Adrenal gland (tissue), 12 donors: ENCODE results near the gene HNRNPUL1. TPM values are rescaled to one million over a fixed set of nuclear protein-coding genes. Genes with fewer than 3 reads are reported as not detected.

Experiments
- DNase-seq, 7 donors: peaks; one replicate each; pipeline ENCODE4 v3.0.0-alpha.2; 2019 to 2020
- H3K27ac ChIP-seq, 5 donors: fragments of 200-600 bp; sonication (generic) in 4 of 5; 1 replicate in 3 of 5; 2 replicates in 2 of 5; pipeline versions ENCODE4 v1.5.1 to v1.8.0; 2016 to 2020; ENCODE audit warnings: mild to moderate bottlenecking in 1 of 5
- H3K27me3 ChIP-seq: fragments of 200-600 bp; 2 replicates; pipeline ENCODE4 v1.8.0; 2021
- H3K36me3 ChIP-seq, 2 donors: fragments of 200-600 bp; replicated peaks in 1 of 2; 1 replicate in 1 of 2; 2 replicates in 1 of 2; pipeline versions ENCODE4 v1.5.1 to v1.8.0; 2018 to 2022
- H3K4me1 ChIP-seq, 2 donors: fragments of 200-600 bp; replicated peaks in 1 of 2; 1 replicate in 1 of 2; 2 replicates in 1 of 2; pipeline versions ENCODE4 v1.5.1 to v1.8.0; 2018 to 2021
- H3K4me3 ChIP-seq, 4 donors: fragments of 200-600 bp; sonication (generic) in 3 of 4; one replicate each; pipeline ENCODE4 v1.5.1; 2016 to 2018
- H3K9me3 ChIP-seq, 3 donors: fragments of 200-600 bp; sonication (generic) in 1 of 3; replicated peaks in 1 of 3; 1 replicate in 2 of 3; 2 replicates in 1 of 3; pipeline versions ENCODE4 v1.5.1 to v1.8.0; 2016 to 2021
- POLR2A ChIP-seq, 2 donors: fragments of 450-650 bp; IDR thresholded peaks; one replicate each; pipeline ENCODE4 v1.6.1; 2017; ENCODE audit warnings: antibody characterized with exemption in 2 of 2, mild to moderate bottlenecking in 2 of 2, moderate library complexity in 1 of 2
- WGBS, 4 donors: extraction: QIAGEN DNeasy Blood & Tissue Kit in 2 of 4; methylation state at CpG; one replicate each; pipeline versions ENCODE4 v1.1.5 to v1.1.7; 2013 to 2017; 5-methylcytosine and 5-hydroxymethylcytosine counted together
- intact Hi-C, 2 donors: fragments of 100-400 bp; cut with DNase I; formaldehyde crosslinking; loops; one replicate each; pipeline versions ENCODE4 v1.14.1 to v1.15.0; 2022 to 2023
- polyA plus RNA-seq, 3 donors: library from polyadenylated mRNA; stranded (reverse); fragments of 200-250 nt in 2 of 3; fragments of 350-450 nt in 1 of 3; fragmentation: Illumina TruSeq in 1 of 3; extraction: RNeasy Lipid Tissue Mini Kit (QIAGEN cat#74804) in 1 of 3; gene quantifications; one replicate each; pipeline ENCODE4 v1.2.3, GENCODE V29; 2013 to 2014
- total RNA-seq, 9 donors: library from RNA; depleted of rRNA in 4 of 9; stranded (reverse); fragments of >200 nt in 4 of 9; fragments of 120-200 nt in 1 of 9; fragmentation: NEBNext Ultra II Directional in 1 of 9; extraction: Animal tissue kit (Norgen Biotek cat#: 25700) in 1 of 9; gene quantifications; one replicate each; pipeline versions ENCODE4 v1.1.0 to v1.2.4, GENCODE V29; 2013 to 2023
- TF ChIP-seq, protein P1 (sequence below), 6 experiments: fragments of 450-650 bp in 4 of 6; fragments of 200-600 bp in 2 of 6; sonication (generic) in 1 of 6; IDR thresholded peaks; 1 replicate in 5 of 6; 2 replicates in 1 of 6; pipeline versions ENCODE4 v1.5.1 to v1.8.0; 2016 to 2021; ENCODE audit warnings: antibody characterized with exemption in 6 of 6, mild to moderate bottlenecking in 2 of 6, moderate library complexity in 1 of 6
- donor health status: healthy with polysubstance abuse.
- donor health status: Bipolar disorder and iron deficiency.
- donor health status: DM: yes; HTN: yes; CAD: no.
- donor health status: DM: no; HTN: no; CAD: no.
- donor health status: DM: no; HTN: no; CAD: no.
- donor health status: DM: yes; HTN: yes; CAD: no.

HNRNPUL1 gene
- total and polyA plus RNA-seq, 12 donors: 55.8 to 175 (median 142) TPM

GRCh38 chr19:41327076-41327575 is 63.0 kb downstream of the HNRNPUL1 start:
- Histone ChIP-seq H3K4me3 (peak overlapping the region in 1 of 4 donors; percentile 25), H3K36me3 (peaks cover 0 to 22% of the 10 kb centered on the region in 2 donors), H3K27me3 (no peaks in the 10 kb centered on the region), H3K4me1 (peaks cover 26 to 56% of the 10 kb centered on the region in 2 donors), H3K9me3 (no peaks in the 10 kb centered on the region), H3K27ac (peak overlapping the region; percentile 2 to 91 (median 31))
- intact Hi-C loops: no loop called here
- no peak for DNase-seq
- 20 to 53% (median 39%) methylated on average over 6 to 13 of the region's 13 CpGs for WGBS, 4 donors
- TF ChIP-seq POLR2A (IDR thresholded peaks at IDR 0.05): no peak
- TF ChIP-seq, protein P1, sequence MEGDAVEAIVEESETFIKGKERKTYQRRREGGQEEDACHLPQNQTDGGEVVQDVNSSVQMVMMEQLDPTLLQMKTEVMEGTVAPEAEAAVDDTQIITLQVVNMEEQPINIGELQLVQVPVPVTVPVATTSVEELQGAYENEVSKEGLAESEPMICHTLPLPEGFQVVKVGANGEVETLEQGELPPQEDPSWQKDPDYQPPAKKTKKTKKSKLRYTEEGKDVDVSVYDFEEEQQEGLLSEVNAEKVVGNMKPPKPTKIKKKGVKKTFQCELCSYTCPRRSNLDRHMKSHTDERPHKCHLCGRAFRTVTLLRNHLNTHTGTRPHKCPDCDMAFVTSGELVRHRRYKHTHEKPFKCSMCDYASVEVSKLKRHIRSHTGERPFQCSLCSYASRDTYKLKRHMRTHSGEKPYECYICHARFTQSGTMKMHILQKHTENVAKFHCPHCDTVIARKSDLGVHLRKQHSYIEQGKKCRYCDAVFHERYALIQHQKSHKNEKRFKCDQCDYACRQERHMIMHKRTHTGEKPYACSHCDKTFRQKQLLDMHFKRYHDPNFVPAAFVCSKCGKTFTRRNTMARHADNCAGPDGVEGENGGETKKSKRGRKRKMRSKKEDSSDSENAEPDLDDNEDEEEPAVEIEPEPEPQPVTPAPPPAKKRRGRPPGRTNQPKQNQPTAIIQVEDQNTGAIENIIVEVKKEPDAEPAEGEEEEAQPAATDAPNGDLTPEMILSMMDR (IDR thresholded peaks at IDR 0.05): no peak

DNA sequence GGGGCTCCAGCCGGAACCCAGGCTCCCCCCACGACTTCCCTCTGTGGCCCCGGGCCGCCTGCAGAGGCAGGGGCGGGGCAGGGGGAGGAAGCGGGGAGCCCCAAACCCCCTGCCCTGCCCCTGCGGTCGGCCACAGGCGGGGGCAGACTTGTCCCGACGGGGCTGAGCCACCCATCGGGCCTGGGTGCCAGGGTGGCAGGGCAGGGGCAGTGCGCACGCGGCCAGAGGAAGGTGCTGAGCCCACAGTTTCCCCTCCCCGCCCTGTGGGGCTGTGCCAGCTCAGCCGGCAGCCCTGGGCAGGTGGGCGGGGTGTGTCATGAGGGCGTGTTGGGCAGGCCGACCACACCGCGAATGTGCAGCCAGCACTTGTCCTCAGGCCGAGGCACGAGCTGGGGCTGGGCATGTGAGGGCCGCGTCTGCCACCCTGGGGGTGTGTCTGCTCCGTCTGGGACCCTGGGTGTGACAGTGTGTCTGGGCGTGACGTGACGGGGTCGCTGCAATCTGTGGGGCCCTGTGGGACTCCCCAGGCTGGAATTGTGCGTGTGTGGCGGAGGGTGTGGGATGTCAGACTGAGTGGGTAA is 63.5 kb downstream of the HNRNPUL1 start:
- no peak for TF ChIP-seq POLR2A (IDR thresholded peaks at IDR 0.05)
- TF ChIP-seq, protein P1 (IDR thresholded peaks at IDR 0.05): no peak
- WGBS, 4 donors: 26 to 60% (median 34%) methylated on average over 10 to 33 of the region's 33 CpGs
- no peaks in the 10 kb centered on the region for H3K9me3 ChIP-seq
- H3K27me3 ChIP-seq: no peaks in the 10 kb centered on the region
- H3K4me1 ChIP-seq: peaks cover 22 to 51% of the 10 kb centered on the region in 2 donors
- DNase-seq: peak; percentile 51 to 83 (median 62)
- peak overlapping the region in 1 of 4 donors; percentile 25 for H3K4me3 ChIP-seq
- intact Hi-C loops: no loop called here
- peak overlapping the region; percentile 2 to 91 (median 39) for H3K27ac ChIP-seq
- peaks cover 0 to 25% of the 10 kb centered on the region in 2 donors for H3K36me3 ChIP-seq

DNA sequence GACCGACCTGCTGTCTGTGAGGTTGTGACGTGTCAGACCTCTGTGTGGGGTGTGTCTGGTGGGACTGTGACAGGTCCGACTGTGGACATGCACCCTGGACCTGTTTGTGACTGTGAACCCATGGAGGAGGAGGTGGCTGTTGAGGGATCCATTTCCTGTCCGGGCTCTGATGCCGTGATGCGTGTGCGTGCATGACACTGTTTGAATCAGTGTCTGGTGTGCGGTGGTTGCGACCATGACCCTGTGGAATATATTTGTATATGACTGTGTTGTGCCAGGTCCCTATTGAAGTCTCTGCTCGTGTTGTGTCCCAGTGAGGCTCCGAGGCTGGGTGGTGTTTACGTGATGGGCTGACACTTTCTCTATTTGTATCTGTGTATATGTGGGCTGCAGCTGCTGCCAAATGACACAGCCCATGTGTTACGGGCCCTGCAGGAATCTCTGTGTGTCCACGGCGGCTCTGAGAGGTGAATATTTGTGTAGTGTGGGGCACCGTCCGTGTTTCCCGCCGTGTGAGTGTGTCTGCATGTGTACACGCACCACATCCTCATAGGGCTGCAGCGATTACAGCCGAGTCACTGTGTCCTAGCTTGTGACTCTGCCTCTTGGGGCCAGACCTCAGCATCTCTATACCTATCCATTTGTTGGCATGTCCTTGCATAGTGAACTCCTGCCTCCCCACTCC is 64.1 kb downstream of the HNRNPUL1 start:
- WGBS, 4 donors: 60 to 70% (median 65%) methylated on average over 15 to 22 of the region's 22 CpGs
- intact Hi-C loops: no loop called here
- no peak overlapping the region for H3K4me3 ChIP-seq

GRCh38 chr19:41328842-41329225 is 64.7 kb downstream of the HNRNPUL1 start:
- peak in 2 of 7 donors; percentile 45 to 59 for DNase-seq
- H3K27me3 ChIP-seq: no peaks in the 10 kb centered on the region
- WGBS, 4 donors: 42 to 73% (median 57%) methylated on average over 1 of the region's 1 CpG
- peaks cover 0 to 28% of the 10 kb centered on the region in 2 donors for H3K36me3 ChIP-seq
- TF ChIP-seq POLR2A (IDR thresholded peaks at IDR 0.05): no peak
- TF ChIP-seq, protein P1 (IDR thresholded peaks at IDR 0.05): no peak
- intact Hi-C loops: no loop called here
- H3K9me3 ChIP-seq: no peaks in the 10 kb centered on the region
- H3K4me3 ChIP-seq: no peak overlapping the region
- H3K4me1 ChIP-seq: peaks cover 20 to 39% of the 10 kb centered on the region in 2 donors
- H3K27ac ChIP-seq: peak overlapping the region in 4 of 5 donors; percentile 31 to 91 (median 64)

More for the DNA sequence above, 64.1 kb downstream of the HNRNPUL1 start:
- H3K4me1 ChIP-seq: peaks cover 22 to 44% of the 10 kb centered on the region in 2 donors
- H3K27me3 ChIP-seq: no peaks in the 10 kb centered on the region
- H3K36me3 ChIP-seq: peaks cover 0 to 28% of the 10 kb centered on the region in 2 donors
- TF ChIP-seq, protein P1 (IDR thresholded peaks at IDR 0.05): no peak
- TF ChIP-seq POLR2A (IDR thresholded peaks at IDR 0.05): no peak
- peak in 3 of 7 donors; percentile 22 to 65 (median 33) for DNase-seq
- no peaks in the 10 kb centered on the region for H3K9me3 ChIP-seq
- H3K27ac ChIP-seq: peak overlapping the region in 4 of 5 donors; percentile 31 to 91 (median 64)
